Coronary artery (tissue), 2 donors: ENCODE data around the gene PRUNE2.

Experiments used
- DNase-seq: peaks from one replicate; pipeline ENCODE4 v3.0.0-alpha.2; 2017; ENCODE audit warnings: low spot score
- H3K27ac ChIP-seq, 2 donors: fragments of 200-600 bp; sonication (generic); one replicate each; pipeline ENCODE4 v1.5.1; 2016 to 2019
- H3K4me3 ChIP-seq: fragments of 200-600 bp; sonication (generic); 2 replicates; pipeline ENCODE4 v1.5.1; 2016; ENCODE audit warnings: mild to moderate bottlenecking, moderate library complexity
- TF ChIP-seq, protein P1 (sequence below): fragments of 200-600 bp; sonication (generic); IDR thresholded peaks from one replicate; pipeline ENCODE4 v1.5.1; 2019; ENCODE audit warnings: antibody characterized with exemption

PRUNE2 gene

DNA sequence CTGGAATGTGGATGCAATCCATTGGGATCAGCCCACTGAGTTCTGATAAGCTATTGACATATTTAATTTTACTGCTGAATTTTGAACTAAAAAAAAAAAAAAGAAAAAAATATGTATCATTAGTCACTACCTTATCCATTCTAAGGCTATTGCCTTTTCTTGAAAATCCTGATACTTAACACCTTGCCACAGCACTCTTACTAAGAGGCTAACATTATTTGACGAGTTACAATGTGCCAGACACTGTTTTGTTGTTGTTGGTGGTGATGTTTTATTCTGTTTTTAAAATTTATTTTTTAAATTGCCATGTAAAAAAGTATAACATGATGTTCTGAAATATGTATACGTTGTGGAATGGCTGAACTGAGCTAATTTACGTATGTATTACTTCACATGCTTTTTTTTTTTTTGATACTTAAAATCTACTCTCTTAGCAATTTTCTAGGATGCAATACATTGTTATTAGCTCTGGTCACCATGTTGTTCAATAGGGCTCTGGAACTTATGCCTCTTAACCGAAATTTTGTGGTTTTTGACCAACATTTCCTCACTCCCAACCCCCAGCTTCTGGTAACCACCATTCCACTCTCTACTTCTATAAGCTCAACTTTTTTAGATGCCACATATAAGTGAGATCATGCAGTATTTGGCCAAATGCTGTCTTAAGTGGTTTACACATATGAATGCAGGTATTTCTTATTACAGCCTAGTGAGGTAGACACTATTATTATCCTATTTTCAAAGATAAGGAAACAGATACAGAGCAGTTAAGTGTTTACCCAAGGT, 276.5 kb downstream of the PRUNE2 start:
- DNase-seq: no peak
- TF ChIP-seq, protein P1, sequence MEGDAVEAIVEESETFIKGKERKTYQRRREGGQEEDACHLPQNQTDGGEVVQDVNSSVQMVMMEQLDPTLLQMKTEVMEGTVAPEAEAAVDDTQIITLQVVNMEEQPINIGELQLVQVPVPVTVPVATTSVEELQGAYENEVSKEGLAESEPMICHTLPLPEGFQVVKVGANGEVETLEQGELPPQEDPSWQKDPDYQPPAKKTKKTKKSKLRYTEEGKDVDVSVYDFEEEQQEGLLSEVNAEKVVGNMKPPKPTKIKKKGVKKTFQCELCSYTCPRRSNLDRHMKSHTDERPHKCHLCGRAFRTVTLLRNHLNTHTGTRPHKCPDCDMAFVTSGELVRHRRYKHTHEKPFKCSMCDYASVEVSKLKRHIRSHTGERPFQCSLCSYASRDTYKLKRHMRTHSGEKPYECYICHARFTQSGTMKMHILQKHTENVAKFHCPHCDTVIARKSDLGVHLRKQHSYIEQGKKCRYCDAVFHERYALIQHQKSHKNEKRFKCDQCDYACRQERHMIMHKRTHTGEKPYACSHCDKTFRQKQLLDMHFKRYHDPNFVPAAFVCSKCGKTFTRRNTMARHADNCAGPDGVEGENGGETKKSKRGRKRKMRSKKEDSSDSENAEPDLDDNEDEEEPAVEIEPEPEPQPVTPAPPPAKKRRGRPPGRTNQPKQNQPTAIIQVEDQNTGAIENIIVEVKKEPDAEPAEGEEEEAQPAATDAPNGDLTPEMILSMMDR: no peak
- H3K4me3 ChIP-seq: no peak overlapping the region
- no peak overlapping the region for H3K27ac ChIP-seq

DNA sequence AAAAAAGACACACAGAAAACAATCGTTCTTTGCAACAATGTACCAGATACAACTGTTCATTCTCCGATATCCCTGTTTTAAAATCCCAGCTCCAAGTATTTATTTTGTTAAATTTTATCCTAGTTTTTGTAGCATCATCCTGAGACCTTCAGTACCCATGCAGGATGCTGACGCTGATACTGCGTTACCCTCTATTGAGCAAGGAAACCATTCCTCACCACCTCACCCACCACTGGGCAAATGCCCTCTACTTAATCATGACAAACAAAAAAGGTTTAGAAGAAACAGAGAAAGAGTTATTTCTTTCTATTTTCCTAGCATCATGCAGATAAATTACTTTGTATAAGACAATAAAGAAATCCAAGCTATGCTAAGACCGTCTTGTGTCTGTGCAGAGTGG, 277.8 kb downstream of the PRUNE2 start:
- no peak for DNase-seq
- H3K27ac ChIP-seq: no peak overlapping the region
- TF ChIP-seq, protein P1: no peak
- no peak overlapping the region for H3K4me3 ChIP-seq

DNA sequence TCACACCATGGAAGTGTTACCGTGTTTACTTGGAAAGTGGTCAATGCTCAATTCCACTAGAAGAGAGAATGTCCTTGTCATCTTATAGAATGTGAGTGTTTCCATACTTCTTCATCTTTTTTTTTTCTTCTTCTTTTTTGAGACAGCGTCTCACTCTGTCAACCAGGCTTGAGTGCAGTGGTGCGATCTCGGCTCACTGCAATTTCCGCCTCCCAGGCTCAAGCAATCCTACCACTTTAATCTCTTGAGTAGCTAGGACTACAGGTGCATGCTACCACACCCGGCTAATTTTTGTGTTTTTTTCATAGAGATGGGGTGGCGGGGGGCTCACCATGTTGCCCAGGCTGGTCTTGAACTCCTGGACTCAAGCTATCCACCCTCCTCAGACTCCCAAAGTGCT, 278.9 kb downstream of the PRUNE2 start:
- Histone ChIP-seq H3K27ac (no peak overlapping the region), H3K4me3 (no peak overlapping the region)
- TF ChIP-seq, protein P1: no peak
- no peak for DNase-seq

DNA sequence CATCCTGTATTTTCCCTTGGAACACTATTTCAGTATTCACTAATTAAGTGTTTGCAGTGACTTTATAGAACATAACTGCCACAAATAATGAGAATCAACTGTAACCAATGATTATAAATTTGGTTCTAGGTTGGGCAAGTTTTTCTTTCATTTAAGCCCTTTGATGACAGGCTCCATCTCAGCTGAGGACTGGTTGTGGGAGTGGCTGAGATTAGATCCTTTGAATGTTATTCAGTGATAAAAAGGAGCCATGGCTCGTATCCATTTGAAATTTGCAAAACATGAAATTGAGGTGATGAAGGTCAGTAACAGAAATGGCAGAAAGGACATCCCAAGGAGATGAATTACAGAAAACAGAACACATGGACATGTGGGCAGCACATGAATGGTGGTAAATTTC, 279.8 kb downstream of the PRUNE2 start:
- TF ChIP-seq, protein P1: no peak
- DNase-seq: no peak

DNA sequence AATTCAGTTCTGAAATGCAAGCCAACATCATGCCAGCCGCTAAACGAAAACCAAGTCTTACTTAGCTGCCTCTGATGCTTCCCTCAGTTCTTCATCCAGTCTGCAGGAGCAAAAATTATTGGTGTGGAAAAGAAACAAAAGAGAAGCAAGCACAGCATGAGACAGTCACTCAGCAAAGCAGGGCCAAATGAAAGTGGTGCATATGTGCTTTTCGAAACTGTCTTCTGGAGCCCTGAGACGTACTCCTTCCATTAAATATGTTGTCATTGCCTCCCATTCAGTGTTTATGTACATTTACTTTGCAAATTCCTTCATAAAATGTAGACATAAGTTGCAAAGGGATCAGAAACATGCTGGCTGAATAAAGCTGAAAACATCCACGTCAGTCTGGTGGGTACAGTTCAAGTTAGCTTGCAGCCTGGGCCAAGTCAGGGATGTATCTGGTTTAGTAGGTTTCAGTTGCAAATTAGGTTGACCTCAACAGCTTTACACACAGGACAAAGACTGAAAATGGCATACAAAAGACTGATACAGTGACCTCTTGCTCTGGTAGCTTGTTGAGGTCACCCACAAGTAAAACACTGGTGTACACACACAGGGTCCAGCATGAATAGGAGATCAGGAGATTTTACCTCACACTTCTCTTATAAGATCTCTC, 281.4 kb downstream of the PRUNE2 start:
- TF ChIP-seq, protein P1: no peak
- no peak for DNase-seq
- H3K27ac ChIP-seq: no peak overlapping the region
- no peak overlapping the region for H3K4me3 ChIP-seq

More for the DNA sequence above, 279.8 kb downstream of the PRUNE2 start:
- Histone ChIP-seq H3K4me3 (no peak overlapping the region), H3K27ac (no peak overlapping the region)

DNA sequence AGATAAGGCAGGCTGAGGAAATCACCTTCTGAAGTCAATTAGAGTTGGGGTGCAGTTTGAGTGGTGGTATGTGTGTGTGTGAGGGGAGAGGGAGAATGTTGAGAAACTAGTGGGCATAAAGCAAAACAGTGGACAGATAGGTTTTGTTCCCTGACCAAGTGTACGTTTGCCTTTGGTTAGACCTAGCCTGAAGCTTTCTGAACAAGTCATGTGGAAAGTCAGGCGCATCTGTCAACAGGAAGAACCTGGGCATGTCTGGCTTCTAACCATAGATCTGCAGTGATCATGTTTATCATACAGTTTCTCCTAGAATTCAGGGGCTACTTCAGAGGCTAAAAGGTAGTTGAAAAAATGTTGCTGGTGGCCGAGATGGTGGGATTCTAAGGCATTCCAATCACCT, 284.9 kb downstream of the PRUNE2 start:
- Histone ChIP-seq H3K4me3 (no peak overlapping the region), H3K27ac (no peak overlapping the region)
- TF ChIP-seq, protein P1: no peak
- no peak for DNase-seq

DNA sequence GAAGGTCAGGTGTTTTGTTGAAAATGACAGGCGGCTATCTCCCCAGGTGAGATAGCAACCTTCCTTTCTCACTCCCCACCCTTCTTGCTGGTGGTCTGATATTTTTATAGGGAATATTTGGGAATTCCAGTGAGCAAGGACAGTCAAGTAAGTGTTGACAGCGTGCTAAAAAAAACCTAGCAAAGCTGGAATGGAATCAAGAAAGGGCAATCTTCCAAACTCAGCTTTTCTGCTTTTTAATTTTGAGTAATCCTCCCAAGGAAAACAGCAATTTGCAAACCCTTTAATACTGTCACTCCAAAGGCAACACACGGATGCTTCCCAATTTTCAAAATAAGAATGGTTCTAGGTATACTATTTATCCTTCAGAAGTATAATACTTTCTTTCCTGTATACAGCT, 285.3 kb downstream of the PRUNE2 start:
- no peak overlapping the region for H3K27ac ChIP-seq
- no peak overlapping the region for H3K4me3 ChIP-seq
- DNase-seq: no peak
- TF ChIP-seq, protein P1: no peak
